HG03378 (cell line): ENCODE data around the gene EDDM13.
"Not testable (repeated sequence)": the region's sequence is repeated elsewhere in the genome, so short reads cannot be mapped to it uniquely, and the experiment has no call there.

Source experiments
- ATAC-seq: cut with Tn5 transposase; IDR thresholded peaks from one replicate; pipeline ENCODE4 v1.9.1; 2021; ENCODE audit warnings: mild to moderate bottlenecking, moderate library complexity; ENCODE audit not compliant: unreplicated experiment

Gene EDDM13

DNA sequence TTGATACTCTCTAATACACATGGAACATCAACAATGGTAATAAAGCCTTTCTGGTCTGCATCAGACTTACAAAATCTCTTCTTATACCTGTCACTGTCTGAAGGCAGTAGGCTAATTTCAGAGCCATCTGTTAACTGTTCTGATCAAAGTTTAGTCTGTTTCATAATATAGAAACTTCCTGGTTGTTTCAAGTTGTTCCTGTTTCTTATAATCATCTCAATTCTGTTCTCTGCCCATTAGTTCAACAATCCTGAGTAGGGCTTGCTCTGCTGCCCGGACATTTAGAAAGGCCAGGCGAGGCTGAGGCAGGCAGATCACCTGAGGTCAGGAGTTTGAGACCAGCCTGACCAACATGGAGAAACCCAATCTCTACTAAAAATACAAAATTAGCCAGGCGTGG is 47.4 kb downstream of the EDDM13 start:
- no peak for ATAC-seq

DNA sequence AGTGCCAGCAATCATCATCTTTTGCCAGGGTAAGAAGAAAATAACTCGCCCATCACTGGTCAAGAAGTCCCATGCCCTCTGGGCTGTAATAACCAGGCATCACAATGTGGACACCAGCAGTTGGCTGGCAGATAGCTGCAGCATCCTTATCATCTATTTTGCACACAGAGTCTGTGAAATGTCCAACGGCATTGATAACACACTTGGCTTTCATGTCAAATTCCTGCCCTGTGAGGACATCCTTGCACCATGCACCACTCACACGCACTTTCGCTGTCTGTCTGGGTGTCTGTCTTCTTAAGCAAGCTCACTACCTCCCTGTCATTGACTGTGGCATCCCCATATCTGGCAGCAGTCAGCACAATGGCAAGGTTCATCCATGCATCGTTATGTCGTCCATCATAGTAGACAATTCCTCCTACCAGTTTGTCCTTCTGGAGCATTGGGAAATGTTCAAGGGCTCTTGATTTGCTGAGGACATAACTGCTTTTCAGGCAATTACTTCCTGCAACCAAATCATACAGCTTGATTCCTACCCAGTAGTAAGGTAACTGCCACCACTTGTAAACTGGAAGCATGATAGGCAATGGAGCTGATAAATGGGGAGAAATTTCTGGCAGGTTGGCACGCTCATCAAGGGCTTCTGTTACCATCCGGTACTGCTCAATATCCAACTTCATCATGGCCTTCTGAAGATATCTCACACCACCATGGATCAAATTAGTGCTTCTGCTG is 48.9 kb downstream of the EDDM13 start:
- no peak for ATAC-seq

DNA sequence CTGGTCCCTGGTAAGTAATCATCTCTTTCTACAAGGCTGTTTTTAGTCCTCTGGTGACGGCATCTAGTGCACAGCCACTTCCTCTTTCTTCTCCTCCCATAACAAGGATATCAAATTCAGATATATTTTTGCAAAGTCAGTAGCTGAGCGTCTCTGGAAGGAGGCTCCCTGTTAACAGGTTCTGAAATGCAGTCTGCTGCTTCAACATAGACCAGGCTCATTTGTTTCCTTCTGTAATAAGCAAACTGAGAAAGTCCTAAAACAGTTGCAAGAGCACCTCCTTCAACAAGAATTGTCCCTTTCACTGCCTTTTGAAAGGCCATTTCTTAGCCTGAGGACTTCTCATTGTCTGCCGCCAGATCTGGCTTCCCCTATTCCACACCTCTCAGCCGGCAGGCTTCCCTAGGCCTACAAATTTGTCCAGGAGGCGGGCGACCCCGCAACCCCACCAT is 49.5 kb downstream of the EDDM13 start:
- ATAC-seq = no peak

DNA sequence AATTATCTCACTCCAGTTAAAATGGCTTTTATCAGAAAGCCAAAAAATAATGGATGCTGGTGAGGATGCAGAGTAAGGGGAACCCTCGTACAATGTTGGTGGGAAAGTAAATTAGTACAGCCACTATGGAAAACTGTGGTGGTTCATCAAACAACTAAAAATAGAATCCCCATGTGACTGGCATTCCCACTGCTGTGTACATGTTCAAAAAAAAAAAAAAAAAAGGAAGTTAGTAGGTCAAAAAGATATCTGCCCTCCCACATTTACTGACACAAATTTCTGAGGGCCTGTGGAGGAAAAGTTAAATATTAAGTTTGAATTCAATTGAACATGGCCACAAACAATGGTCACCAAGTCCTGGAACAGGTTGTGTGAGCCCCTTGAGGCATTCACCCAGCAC is 51.9 kb downstream of the EDDM13 start:
- no peak for ATAC-seq

GRCh38 chr19:56332695-56333094 is 60.1 kb downstream of the EDDM13 start:
- no peak for ATAC-seq

- ATAC-seq = no peak
Observed at GRCh38 chr19:56333506-56333905, 61.0 kb downstream of the EDDM13 start.

GRCh38 chr19:56335371-56335770 is 62.8 kb downstream of the EDDM13 start:
- ATAC-seq = not testable (repeated sequence)

GRCh38 chr19:56337077-56337476 is 64.5 kb downstream of the EDDM13 start:
- ATAC-seq = not testable (repeated sequence)

DNA sequence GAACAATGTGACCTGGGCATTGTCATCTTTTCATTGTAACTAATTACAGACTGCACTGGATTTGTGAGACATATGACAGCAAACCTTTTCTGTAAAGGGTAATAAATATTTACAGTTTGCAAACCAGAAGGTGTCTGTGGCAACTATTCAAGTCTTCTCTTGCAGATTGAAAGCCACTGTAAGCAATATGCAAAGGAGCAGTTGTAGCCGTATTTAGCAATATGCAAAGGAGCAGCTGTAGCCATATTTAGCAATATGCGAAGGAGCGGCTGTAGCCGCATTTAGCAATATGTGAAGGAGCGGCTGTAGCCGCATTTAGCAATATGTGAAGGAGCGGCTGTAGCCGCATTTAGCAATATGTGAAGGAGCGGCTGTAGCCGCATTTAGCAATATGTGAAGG is 66.5 kb downstream of the EDDM13 start:
- not testable (repeated sequence) for ATAC-seq

- no peak for ATAC-seq
Observed at GRCh38 chr19:56341948-56342347, 69.4 kb downstream of the EDDM13 start.

DNA sequence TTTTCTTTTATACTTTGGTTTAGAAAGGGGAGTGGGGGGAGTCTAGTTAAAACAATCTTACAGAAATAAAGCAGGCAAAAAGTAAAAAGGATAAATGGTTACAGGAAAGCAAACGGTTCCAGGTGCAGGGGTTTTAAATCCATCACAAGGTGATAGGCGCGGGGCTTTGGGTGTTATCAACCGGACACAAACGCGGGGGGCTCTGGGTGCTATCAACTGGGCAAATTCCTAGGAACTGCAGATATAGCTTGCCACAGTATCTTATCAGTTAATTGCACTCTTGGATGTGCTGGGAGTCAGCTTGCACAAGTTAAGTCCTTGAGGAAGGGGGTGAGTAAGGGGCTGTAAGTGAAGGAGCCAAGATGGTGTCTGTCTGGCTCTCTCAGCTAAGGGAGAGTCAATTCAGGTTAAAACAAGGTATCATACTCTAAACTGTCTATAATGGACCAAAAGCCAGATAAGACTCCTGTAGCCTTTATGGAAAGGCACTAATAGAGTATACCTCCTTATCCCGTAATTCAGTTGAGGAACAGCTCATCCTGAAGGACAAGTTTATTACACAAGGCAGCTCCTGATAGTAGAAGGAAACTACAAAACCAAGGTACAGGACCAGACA is 74.7 kb downstream of the EDDM13 start:
- ATAC-seq = no peak

DNA sequence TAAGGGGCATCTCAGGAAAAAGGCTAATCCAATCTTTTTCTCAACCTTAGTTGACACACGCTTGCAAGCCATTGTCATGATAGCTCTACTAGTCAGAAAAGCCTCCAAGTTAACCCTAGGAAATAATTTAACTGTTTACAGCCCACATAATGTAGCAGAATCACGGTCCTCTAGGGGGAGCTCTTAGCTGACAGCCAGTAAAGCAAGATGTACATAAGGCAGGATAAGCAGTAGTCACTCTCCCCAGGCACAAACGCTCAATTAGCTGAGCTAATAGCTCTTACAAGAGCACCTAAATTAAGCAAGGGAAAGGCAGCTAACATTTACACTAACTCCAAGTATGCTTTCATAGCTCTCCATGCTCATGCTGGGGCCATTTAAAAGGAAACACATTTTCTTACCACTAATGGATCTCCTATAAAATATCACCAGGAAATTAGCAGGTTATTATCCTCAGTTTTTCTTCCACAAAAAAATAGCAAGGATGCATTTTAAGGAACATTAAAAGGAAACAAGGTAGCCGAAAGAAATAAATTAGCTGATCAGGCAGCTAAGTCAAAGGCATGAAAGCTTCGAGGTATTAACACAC is 75.8 kb downstream of the EDDM13 start:
- no peak for ATAC-seq

- ATAC-seq = no peak
Observed at GRCh38 chr19:56350416-56351045, 78.0 kb downstream of the EDDM13 start.

DNA sequence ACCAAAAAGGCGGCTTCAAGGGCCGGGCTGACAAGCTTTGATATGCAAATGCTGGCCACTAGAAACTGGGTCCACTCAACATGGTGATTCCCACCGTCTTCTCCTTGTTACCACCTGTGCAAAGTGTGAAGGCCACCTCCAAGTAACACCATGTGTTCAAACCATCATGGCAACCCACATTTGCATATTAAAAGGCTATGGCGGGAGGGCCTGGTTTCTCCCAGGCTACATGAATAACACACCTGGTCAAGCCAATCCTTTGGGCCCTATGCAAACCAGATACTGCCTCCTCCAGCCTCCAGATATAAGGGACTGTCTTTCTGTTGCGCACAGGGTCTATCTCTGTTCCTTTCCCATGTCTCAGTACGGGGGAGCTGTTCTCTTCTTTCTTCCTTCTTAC is 78.7 kb downstream of the EDDM13 start:
- no peak for ATAC-seq

DNA sequence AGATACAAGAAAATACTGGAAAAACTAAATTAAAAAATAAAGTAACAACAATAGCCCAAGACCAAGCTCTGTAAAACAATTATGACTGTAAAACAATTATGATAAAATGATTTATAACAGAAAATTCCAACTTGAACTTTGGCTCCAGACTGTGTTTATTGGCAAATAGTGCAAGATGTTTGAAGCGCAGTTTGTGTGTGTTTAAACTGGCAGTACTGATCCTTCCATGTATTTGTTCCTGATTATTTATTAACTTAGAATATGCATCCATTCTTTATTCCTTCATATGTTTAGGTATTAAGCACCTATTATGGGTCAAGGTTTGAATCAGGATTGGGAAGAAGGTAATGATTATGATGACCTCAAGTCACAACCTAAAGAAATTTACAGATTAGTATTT is 83.0 kb downstream of the EDDM13 start:
- no peak for ATAC-seq

- ATAC-seq = no peak
Observed at GRCh38 chr19:56356944-56357343, 84.4 kb downstream of the EDDM13 start.
